H1 (cell line): ENCODE results near the gene RTN4IP1. TPM values are rescaled to one million over a fixed set of nuclear protein-coding genes. Genes with fewer than 3 reads are reported as not detected.

Source experiments
- CTCF ChIA-PET: fragments of 300-600 bp; sonication (Branson Sonifier 250); formaldehyde crosslinking; loops from one replicate; lab custom pipeline; 2021; ENCODE audit not compliant: partially characterized antibody; lab: Charles Lee
- POLR2A ChIA-PET: fragments of 300-600 bp; sonication (Branson Sonifier 250); formaldehyde crosslinking; loops from one replicate; lab custom pipeline; 2021; ENCODE audit warnings: inconsistent platforms; ENCODE audit not compliant: partially characterized antibody; lab: Charles Lee
- DNase-seq, 2 experiments: peaks; one replicate each; pipeline versions ENCODE4 v3.0.0 to v3.0.0-alpha.2; 2010 to 2022; ENCODE audit warnings: low spot score in 2 of 2, low read depth in 1 of 2, mixed read lengths in 1 of 2
- FAIRE-seq: peaks from 2 replicates; lab custom pipeline; 2011; peaks lifted over from hg19 to GRCh38; lab: Jason Lieb, UNC
- H2AFZ ChIP-seq: 2 replicates; pipeline ENCODE4 v1.8.1; 2012; ENCODE audit warnings: low read length, inconsistent platforms
- H2AK5ac ChIP-seq: 2 replicates; pipeline ENCODE4 v1.6.1; 2013; ENCODE audit warnings: low read depth, low read length
- H2BK120ac ChIP-seq: replicated peaks from 2 replicates; pipeline ENCODE3; 2013; ENCODE audit warnings: low read depth, low read length, inconsistent platforms
- H2BK12ac ChIP-seq: 2 replicates; pipeline ENCODE4 v1.6.1; 2013; ENCODE audit warnings: low read depth, low read length
- H2BK15ac ChIP-seq: 2 replicates; pipeline ENCODE4 v1.6.1; 2013; ENCODE audit warnings: low read length
- H2BK20ac ChIP-seq: 2 replicates; pipeline ENCODE4 v1.6.1; 2013; ENCODE audit warnings: low read length
- H2BK5ac ChIP-seq: 2 replicates; pipeline ENCODE4 v1.6.1; 2013; ENCODE audit warnings: low read depth, low read length
- H3K14ac ChIP-seq: 2 replicates; pipeline ENCODE4 v1.6.1; 2013; ENCODE audit warnings: inconsistent platforms; ENCODE audit not compliant: insufficient read length
- H3K18ac ChIP-seq: 2 replicates; pipeline ENCODE4 v1.6.1; 2013; ENCODE audit warnings: low read length; ENCODE audit errors: extremely low read depth
- H3K23ac ChIP-seq: 2 replicates; pipeline ENCODE4 v1.6.1; 2013; ENCODE audit warnings: inconsistent platforms; ENCODE audit not compliant: insufficient read length
- H3K23me2 ChIP-seq: 2 replicates; pipeline ENCODE4 v1.6.1; 2013; ENCODE audit warnings: low read depth, low read length
- H3K27ac ChIP-seq: 2 replicates; pipeline ENCODE4 v1.6.1; 2011; ENCODE audit warnings: low read depth, low read length, inconsistent platforms
- H3K27me3 ChIP-seq, 4 experiments: replicated peaks in 1 of 4; 1 replicate in 1 of 4; 2 replicates in 3 of 4; pipeline versions ENCODE4 v1.6.1 to v1.8.1; 2011 to 2013; ENCODE audit warnings: low read length in 3 of 4, mild to moderate bottlenecking in 3 of 4, inconsistent platforms in 2 of 4, mixed read lengths in 2 of 4, moderate library complexity in 1 of 4; ENCODE audit not compliant: control insufficient read depth in 3 of 4, insufficient read depth in 3 of 4; ENCODE audit errors: extremely low read depth in 1 of 4
- H3K36me3 ChIP-seq, 4 experiments: 2 replicates each; pipeline versions ENCODE4 v1.6.1 to v1.8.1; 2011 to 2013; ENCODE audit warnings: mild to moderate bottlenecking in 4 of 4, low read length in 3 of 4, moderate library complexity in 2 of 4, control low read depth in 1 of 4, inconsistent platforms in 1 of 4; ENCODE audit not compliant: insufficient read depth in 4 of 4, control insufficient read depth in 2 of 4
- H3K4ac ChIP-seq: replicated peaks from 2 replicates; pipeline ENCODE3; 2013; ENCODE audit warnings: low read length, low read depth, mixed read lengths, inconsistent platforms; ENCODE audit not compliant: insufficient read length
- H3K4me1 ChIP-seq, 4 experiments: replicated peaks in 1 of 4; 1 replicate in 1 of 4; 2 replicates in 3 of 4; pipeline versions ENCODE4 v1.6.1 to v1.8.1; 2011 to 2013; ENCODE audit warnings: low read length in 3 of 4, inconsistent platforms in 2 of 4, mixed read lengths in 1 of 4; ENCODE audit not compliant: insufficient read depth in 4 of 4, control insufficient read depth in 3 of 4
- H3K4me2 ChIP-seq, 2 experiments: 2 replicates each; pipeline versions ENCODE4 v1.6.1 to v1.8.1; 2011 to 2013; ENCODE audit warnings: low read depth in 2 of 2, low read length in 2 of 2, control low read depth in 1 of 2, inconsistent platforms in 1 of 2, mild to moderate bottlenecking in 1 of 2; ENCODE audit not compliant: insufficient read depth in 1 of 2
- H3K4me3 ChIP-seq, 4 experiments: fragments of 200-600, 300-600 bp in 1 of 4; sonication (generic), shearing (Covaris generic), sonication (Bioruptor Twin) in 1 of 4; 2 replicates each; pipeline versions ENCODE4 v1.5.1 to v1.8.1; 2011 to 2016; ENCODE audit warnings: low read length in 4 of 4, low read depth in 3 of 4, control low read depth in 2 of 4, inconsistent platforms in 2 of 4, mild to moderate bottlenecking in 2 of 4, mixed read lengths in 1 of 4, moderate library complexity in 1 of 4; ENCODE audit not compliant: insufficient read depth in 2 of 4; ENCODE audit errors: extremely low read depth in 1 of 4
- H3K56ac ChIP-seq: replicated peaks from 2 replicates; pipeline ENCODE3; 2013; ENCODE audit warnings: low read depth, mild to moderate bottlenecking, mixed read lengths, low read length, inconsistent platforms; ENCODE audit not compliant: insufficient read length
- H3K79me1 ChIP-seq: 2 replicates; pipeline ENCODE4 v1.6.1; 2013; ENCODE audit warnings: low read depth, low read length, control low read depth
- H3K79me2 ChIP-seq, 2 experiments: 2 replicates each; pipeline versions ENCODE4 v1.6.1 to v1.8.1; 2012 to 2013; ENCODE audit warnings: low read length in 2 of 2, mild to moderate bottlenecking in 2 of 2, inconsistent platforms in 1 of 2; ENCODE audit not compliant: insufficient read depth in 2 of 2, control insufficient read depth in 1 of 2
- H3K9ac ChIP-seq, 4 experiments: replicated peaks in 1 of 4; 1 replicate in 1 of 4; 2 replicates in 3 of 4; pipeline versions ENCODE4 v1.6.1 to v1.8.1; 2011 to 2013; ENCODE audit warnings: low read depth in 3 of 4, low read length in 3 of 4, control low read depth in 2 of 4, mild to moderate bottlenecking in 2 of 4, moderate library complexity in 2 of 4, inconsistent platforms in 1 of 4; ENCODE audit errors: extremely low read depth in 1 of 4
- H3K9me3 ChIP-seq, 2 experiments: 2 replicates each; pipeline versions ENCODE4 v1.6.1 to v1.8.1; 2012 to 2013; ENCODE audit warnings: mild to moderate bottlenecking in 2 of 2, moderate library complexity in 2 of 2, control low read depth in 1 of 2, inconsistent platforms in 1 of 2, low read depth in 1 of 2, low read length in 1 of 2, mixed read lengths in 1 of 2; ENCODE audit not compliant: insufficient read depth in 2 of 2
- H4K20me1 ChIP-seq, 2 experiments: replicated peaks in 1 of 2; 2 replicates each; pipeline versions ENCODE3 to v1.8.1; 2011 to 2013; ENCODE audit warnings: inconsistent platforms in 2 of 2, low read length in 2 of 2, mild to moderate bottlenecking in 1 of 2; ENCODE audit not compliant: insufficient read depth in 2 of 2, control insufficient read depth in 1 of 2
- H4K5ac ChIP-seq: 2 replicates; pipeline ENCODE4 v1.6.1; 2013; ENCODE audit warnings: low read length, low read depth, mixed read lengths, inconsistent platforms; ENCODE audit not compliant: insufficient read length
- H4K8ac ChIP-seq: 2 replicates; pipeline ENCODE4 v1.8.0; 2013; ENCODE audit warnings: mild to moderate bottlenecking, moderate library complexity, low read length, inconsistent platforms; ENCODE audit not compliant: insufficient read depth; ENCODE audit errors: extremely low read depth
- H4K91ac ChIP-seq: replicated peaks from 2 replicates; pipeline ENCODE3; 2013; ENCODE audit warnings: low read length, mixed read lengths, inconsistent platforms; ENCODE audit not compliant: insufficient read length
- ATF3 ChIP-seq: IDR thresholded peaks from 2 replicates; pipeline ENCODE4 v1.6.1; 2011; ENCODE audit warnings: low read depth, mild to moderate bottlenecking, low read length; ENCODE audit not compliant: insufficient read depth
- CBX5 ChIP-seq: fragments of 300-800, 300-1000 bp; sonication (generic); IDR thresholded peaks from 2 replicates; pipeline ENCODE4 v1.7.1; 2016; ENCODE audit warnings: antibody characterized with exemption, low read length, low read depth
- CHD2 ChIP-seq: IDR thresholded peaks from 2 replicates; pipeline ENCODE4 v1.6.1; 2012; ENCODE audit warnings: low read length, improper control_type of control experiment
- FOSL1 ChIP-seq: IDR thresholded peaks from 2 replicates; pipeline ENCODE4 v1.6.1; 2011; ENCODE audit warnings: mild to moderate bottlenecking, low read depth, low read length, moderate library complexity; ENCODE audit not compliant: insufficient read depth
- JUN ChIP-seq: IDR thresholded peaks from 2 replicates; pipeline ENCODE4 v1.6.1; 2011; ENCODE audit warnings: low read depth, mild to moderate bottlenecking, improper control_type of control experiment, low read length
- KDM5A ChIP-seq: fragments of 200-600 bp; IDR thresholded peaks from 2 replicates; pipeline ENCODE4 v1.7.1; 2012; ENCODE audit warnings: mild to moderate bottlenecking, low read length, inconsistent platforms, mixed read lengths
- POLR2A ChIP-seq, 2 experiments: IDR thresholded peaks; 1 replicate in 1 of 2; 2 replicates in 1 of 2; pipeline ENCODE4 v1.6.1; 2011; ENCODE audit warnings: low read depth in 2 of 2, low read length in 2 of 2, mild to moderate bottlenecking in 2 of 2; ENCODE audit errors: control extremely low read depth in 1 of 2
- RFX5 ChIP-seq: IDR thresholded peaks from 2 replicates; pipeline ENCODE4 v1.6.1; 2011; ENCODE audit warnings: low read depth, low read length, improper control_type of control experiment, borderline replicate concordance
- SIN3A ChIP-seq, 2 experiments: IDR thresholded peaks in 1 of 2; conservative IDR thresholded peaks in 1 of 2; 2 replicates each; pipeline ENCODE4 v1.6.1; 2011 to 2012; ENCODE audit warnings: low read length in 2 of 2, improper control_type of control experiment in 1 of 2, low read depth in 1 of 2, mild to moderate bottlenecking in 1 of 2
- SP2 ChIP-seq: IDR thresholded peaks from 2 replicates; pipeline ENCODE4 v1.6.1; 2012; ENCODE audit warnings: mild to moderate bottlenecking, low read length, inconsistent platforms
- USF2 ChIP-seq: IDR thresholded peaks from 2 replicates; pipeline ENCODE4 v1.6.1; 2011; ENCODE audit warnings: low read length, improper control_type of control experiment
- WGBS, 2 experiments: shearing (Covaris generic) in 1 of 2; methylation state at CpG; one replicate each; pipeline versions ENCODE4 v1.1.6 to v1.1.7; 2013 to 2015; ENCODE audit warnings: low lambda C conversion rate in 2 of 2, mixed read lengths in 2 of 2, inconsistent platforms in 1 of 2, low coverage in 1 of 2, missing lambda C conversion rate in 1 of 2; ENCODE audit not compliant: insufficient replicate concordance in 2 of 2, insufficient coverage in 1 of 2, insufficient read length in 1 of 2; ENCODE audit errors: extremely low coverage in 1 of 2, missing lambda C conversion rate in 1 of 2; 5-methylcytosine and 5-hydroxymethylcytosine counted together
- polyA plus RNA-seq, 7 experiments: library from polyadenylated mRNA; depleted of rRNA in 3 of 7; stranded (reverse) in 5 of 7; unstranded in 2 of 7; fragments of >200 nt in 5 of 7; fragments of 200-250 nt in 2 of 7; gene quantifications; 1 replicate in 5 of 7; 2 replicates in 1 of 7; 4 replicates in 1 of 7; pipeline versions ENCODE4 v1.2.1 to v1.2.3, GENCODE V29; 2011 to 2013; ENCODE audit warnings: missing spikeins in 2 of 7, mixed read lengths in 2 of 7
- total RNA-seq: library from RNA; stranded (reverse); fragmentation: NEBNext Ultra II Directional; extraction: Animal tissue kit (Norgen Biotek cat#: 25700); gene quantifications from 2 replicates; pipeline ENCODE4 v1.2.1, GENCODE V29; 2021

RTN4IP1 gene
- total and polyA plus RNA-seq, 2 of the 8 experiments (the other 6 are each of a cell fraction or from before 2014, with no cell fraction given), result 14.6 to 19.5 TPM

DNA sequence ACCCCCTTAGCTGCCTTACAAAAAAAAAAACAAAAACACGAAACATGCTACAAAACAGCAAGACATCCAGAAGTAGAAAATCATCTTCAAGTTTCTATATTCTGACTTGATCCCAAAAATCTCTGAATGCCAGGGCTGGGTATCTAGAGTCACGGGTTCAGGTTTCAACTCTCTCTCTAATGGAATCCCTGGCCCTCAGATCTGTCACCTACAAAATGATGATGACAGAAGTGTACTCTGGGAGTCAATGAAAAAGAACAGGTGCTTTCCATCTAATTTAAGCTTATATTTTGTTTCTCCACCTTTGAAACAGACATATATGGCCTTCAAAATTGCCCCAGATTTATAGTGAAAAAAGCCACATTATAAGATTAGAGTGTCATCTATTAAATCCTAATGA is 18.3 kb downstream of the RTN4IP1 start:
- no peak overlapping the region for H3K23ac ChIP-seq

More for the DNA sequence above, 18.3 kb downstream of the RTN4IP1 start:
- Histone ChIP-seq H2BK5ac (no peak overlapping the region), H3K14ac (no peak overlapping the region), H4K20me1 (no peaks in the 10 kb centered on the region), H3K56ac (no peak overlapping the region), H3K27ac (no peak overlapping the region), H3K79me1 (no peaks in the 10 kb centered on the region), H4K91ac (no peak overlapping the region), H2BK15ac (no peak overlapping the region), H3K9me3 (peaks cover 0 to 2% of the 10 kb centered on the region in 2 experiments; a peak in 1 of 4 replicates), H2AK5ac (no peak overlapping the region), H3K79me2 (no peaks in the 10 kb centered on the region), H2AFZ (no peak overlapping the region), H2BK120ac (no peak overlapping the region), H3K4ac (no peak overlapping the region), H2BK12ac (no peak overlapping the region), H3K4me1 (peaks cover 9 to 18% (median 11%) of the 10 kb centered on the region in 4 experiments; a peak in 6 of 7 replicates), H2BK20ac (no peak overlapping the region), H4K8ac (no peak overlapping the region), H3K23me2 (no peaks in the 10 kb centered on the region), H4K5ac (no peak overlapping the region), H3K4me2 (no peak overlapping the region), H3K27me3 (no peaks in the 10 kb centered on the region), H3K36me3 (peaks cover 0 to 9% (median 0%) of the 10 kb centered on the region in 4 experiments; a peak in 2 of 8 replicates), H3K9ac (no peak overlapping the region), H3K4me3 (no peak overlapping the region), H3K18ac (no peak overlapping the region; the same call in 1 of the 2 replicates)
- ChIA-PET POLR2A (interaction anchor here (0.6 to 1.2 kb wide), 2 partner anchors 15 to 102 kb away, joined by 3 read pairs; no protein-coding TSS in a partner anchor), CTCF (interaction anchor here (0.8 to 5.1 kb wide), 6 partner anchors 8 to 386 kb away, joined by 3 to 52 read pairs (median 10); no protein-coding TSS in a partner anchor)
- no peak for TF ChIP-seq RFX5
- no peak for TF ChIP-seq CBX5
- no peak for TF ChIP-seq KDM5A
- TF ChIP-seq USF2, result no peak
- no peak for TF ChIP-seq SIN3A (conservative IDR thresholded peaks at IDR 0.05 in 1 of 2, IDR thresholded peaks at IDR 0.05 in 1 of 2; ENCODE audit: low read depth in 1 of 2, low read length in 2 of 2)
- TF ChIP-seq JUN, result no peak
- no peak for TF ChIP-seq CHD2
- no peak for TF ChIP-seq FOSL1
- no peak for TF ChIP-seq POLR2A (IDR thresholded peaks at IDR 0.05; ENCODE audit: control extremely low read depth in 1 of 2, low read depth in 2 of 2, low read length in 2 of 2)
- no peak for TF ChIP-seq ATF3
- no peak for TF ChIP-seq SP2
- DNase-seq, result no peak
- no peak for FAIRE-seq
- WGBS, 2 experiments, result 90% methylated on average over 2 of the region's 2 CpGs; no CpG with 5 or more reads in 1 of the 2 experiments
